Right kidney (tissue), 1 donor: ENCODE data around the gene CIITA.

Experiments
- DNase-seq: peaks from one replicate; pipeline ENCODE4 v3.0.0-alpha.2; 2016

Gene CIITA

GRCh38 chr16:10982465-10983150 is 105.6 kb downstream of the CIITA start:
- no peak for DNase-seq

- DNase-seq: no peak
Measured at GRCh38 chr16:10983159-10983558, 106.2 kb downstream of the CIITA start.

- no peak for DNase-seq
Measured at GRCh38 chr16:10984509-10984908, 107.5 kb downstream of the CIITA start.
